ENCODE data around the gene SND1.

GRCh38 chr7:127905021-127905420 lies 253.0 kb downstream of the SND1 start:
- TF ChIP-seq CTCF (IDR thresholded peaks at IDR 0.05) (no peak), POLR2A (IDR thresholded peaks at IDR 0.05) (no peak)

All from body of pancreas (tissue), 4 donors.